Inferior parietal cortex (tissue), 1 donor: ENCODE results near the gene UBR3.
"Not testable (repeated sequence)": the region's sequence is repeated elsewhere in the genome, so short reads cannot be mapped to it uniquely, and the experiment has no call there.

ENCODE experiments used
- DNase-seq: peaks from one replicate; pipeline ENCODE4 v3.0.0-alpha.2; 2016; ENCODE audit errors: extremely low spot score

Gene UBR3

GRCh38 chr2:169824373-169825333 is 2.6 kb upstream of the UBR3 start, which contains the start of gene METTL5:
Gene METTL5, minus strand, starts transcription at chr2:169824905. Its CDS starts 308 bp downstream, at chr2:169824597.
- peak; percentile 83 for DNase-seq

DNA sequence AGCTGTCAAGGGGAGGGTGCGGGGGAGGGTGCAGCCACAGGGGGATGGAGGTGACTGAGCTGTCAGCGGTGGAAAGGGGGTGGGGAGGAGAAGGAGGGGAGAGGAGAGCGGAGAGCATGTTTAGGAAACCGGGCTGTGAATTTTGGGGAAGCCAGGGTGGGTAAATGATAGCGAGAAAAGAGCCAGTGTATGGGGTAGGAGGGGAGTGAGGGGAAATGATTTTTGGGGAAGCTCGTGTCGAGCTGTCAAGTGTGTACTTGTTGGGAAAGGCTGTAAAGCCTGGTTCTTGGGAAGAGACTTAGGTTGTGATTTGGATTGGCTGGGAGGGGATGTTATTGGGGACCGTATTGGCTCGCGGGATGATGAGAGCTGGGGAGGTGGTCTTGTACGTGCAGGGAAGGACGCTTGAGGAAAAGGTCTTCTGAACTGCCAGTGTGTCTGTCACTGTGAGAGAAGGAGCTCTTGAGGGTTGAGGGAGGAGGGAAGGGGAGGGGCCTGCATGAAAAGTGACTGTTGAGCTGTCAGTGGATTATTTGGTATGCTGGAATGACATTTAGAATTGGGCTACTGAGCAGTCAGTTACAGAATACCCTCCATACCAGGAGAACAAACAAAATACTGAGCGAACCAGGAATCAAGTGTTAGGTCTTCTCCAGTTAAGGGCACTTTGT is 1.0 kb downstream of the UBR3 start:
- DNase-seq = peak; percentile 62

DNA sequence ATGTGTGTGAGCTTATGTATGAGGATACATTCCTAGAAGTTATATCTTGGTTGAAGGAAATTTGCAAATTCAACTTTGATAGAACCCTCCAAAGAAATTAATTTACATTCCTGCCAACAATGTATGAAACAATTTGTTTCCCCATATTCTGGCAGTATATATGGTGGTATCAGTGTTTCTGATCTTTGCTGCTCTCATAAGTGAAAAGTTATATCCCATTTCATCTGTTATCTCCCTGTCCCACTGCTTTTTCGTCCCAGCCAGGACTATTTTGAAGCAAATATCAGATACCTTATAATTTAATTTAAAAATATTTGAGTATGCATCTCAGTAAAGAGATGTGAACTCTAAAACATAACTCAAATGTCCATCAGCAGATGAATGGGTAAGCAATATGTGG is 7.1 kb downstream of the UBR3 start:
- no peak for DNase-seq

DNA sequence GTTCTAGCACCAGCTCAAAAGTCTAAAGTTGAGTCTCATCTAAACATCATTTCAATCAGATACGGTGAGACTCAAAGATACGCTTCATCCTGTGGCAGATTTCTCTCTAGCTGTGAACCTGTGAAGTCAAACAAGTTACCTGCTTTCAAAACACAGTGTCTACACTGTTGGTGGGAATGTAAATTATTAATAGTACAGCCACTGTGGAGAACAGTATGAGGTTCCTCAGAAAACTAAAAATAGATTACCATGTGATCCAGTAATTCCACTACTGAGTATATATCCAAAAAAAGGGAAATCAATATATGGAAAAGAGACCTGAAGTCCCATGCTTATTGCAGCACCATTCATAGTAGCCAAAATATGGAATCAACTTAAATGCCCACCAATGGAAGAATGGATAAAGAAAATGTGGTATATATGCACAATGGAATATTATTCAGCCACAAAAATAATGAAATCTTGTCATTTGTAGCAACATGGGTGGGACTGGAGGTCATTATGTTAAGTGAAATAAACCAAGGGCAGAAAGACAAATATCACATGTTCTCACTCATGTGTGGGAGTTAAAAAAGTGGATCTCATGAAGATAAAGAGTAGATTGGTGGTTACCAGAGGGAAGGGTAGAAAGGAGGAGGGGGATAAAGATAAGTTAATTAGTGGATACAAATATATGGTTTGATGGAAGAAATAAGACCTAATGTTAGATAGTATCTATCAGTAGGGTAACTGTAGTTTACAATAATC is 11.7 kb downstream of the UBR3 start:
- DNase-seq = no peak

- peak; percentile 34 for DNase-seq
Measured at GRCh38 chr2:169839954-169840746, 12.9 kb downstream of the UBR3 start.

DNA sequence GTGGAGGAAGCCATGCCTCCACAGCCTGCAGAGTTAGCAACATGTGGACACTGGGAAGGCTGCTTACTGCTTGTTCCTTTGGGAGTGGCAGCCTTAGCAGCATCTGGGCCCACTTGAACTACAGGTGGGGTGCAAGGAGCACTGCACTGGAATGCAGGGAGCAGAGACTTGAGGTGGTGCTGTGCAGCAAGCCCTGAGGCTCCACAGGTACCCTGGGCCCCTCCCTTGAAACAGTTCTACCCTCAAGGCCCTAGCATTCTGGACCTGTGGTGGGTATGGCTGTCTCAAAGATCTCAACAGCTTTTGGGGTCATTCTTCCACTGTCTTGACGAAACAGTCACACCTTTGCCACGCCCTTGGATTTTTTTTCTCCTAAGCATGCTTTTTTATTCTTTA is 13.5 kb downstream of the UBR3 start:
- no peak for DNase-seq

DNA sequence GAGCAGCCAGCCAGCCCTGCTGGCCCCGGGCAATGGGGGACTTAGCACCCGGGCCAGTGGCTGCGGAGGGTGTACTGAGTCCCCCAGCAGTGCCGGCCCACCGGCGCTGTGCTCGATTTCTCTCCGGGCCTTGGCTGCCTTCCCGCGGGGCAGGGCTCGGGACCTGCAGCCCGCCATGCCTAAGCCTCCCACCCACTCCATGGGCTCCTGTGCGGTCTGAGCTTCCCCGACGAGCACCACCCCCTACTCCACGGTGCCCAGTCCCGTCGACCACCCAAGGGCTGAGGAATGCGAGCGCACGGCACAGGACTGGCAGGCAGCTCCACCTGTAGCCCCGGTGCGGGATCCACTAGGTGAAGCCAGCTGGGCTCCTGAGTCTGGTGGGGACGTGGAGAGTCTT is 14.4 kb downstream of the UBR3 start:
- DNase-seq = not testable (repeated sequence)

GRCh38 chr2:169845016-169845415 is 17.8 kb downstream of the UBR3 start:
- no peak for DNase-seq

DNA sequence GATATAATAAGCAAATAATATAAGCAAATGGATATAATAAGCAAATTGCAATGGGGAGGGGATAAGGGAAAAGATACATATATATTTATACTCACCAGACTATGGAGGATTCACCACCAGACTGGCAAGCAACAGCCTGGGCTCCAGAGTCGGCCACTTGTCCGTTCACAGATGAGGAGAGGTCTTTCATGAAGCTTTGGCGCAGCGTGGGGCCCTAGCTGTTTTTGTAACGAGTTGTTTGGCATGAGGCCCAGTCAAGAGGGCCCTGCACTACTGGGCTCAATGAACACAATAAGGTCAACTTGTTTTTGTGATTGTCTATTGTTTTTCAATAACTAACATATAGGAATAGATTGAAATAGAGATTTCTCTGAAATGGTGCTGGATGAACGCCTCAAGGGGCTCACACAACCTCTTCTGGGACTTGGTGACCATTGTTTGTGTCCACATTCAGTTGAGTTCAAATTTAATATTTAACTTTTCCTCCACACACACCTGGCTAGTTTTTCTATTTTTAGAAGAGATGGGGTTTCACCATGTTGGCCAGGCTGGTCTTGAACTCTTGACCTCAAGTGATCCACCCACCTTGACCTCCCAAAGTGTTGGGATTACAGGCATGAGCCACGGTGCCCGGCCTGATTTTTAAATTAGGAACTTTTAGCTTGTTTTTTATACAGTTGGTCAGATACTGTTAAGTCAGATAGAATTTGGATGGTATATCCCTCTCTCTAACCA is 21.9 kb downstream of the UBR3 start:
- DNase-seq = not testable (repeated sequence)

DNA sequence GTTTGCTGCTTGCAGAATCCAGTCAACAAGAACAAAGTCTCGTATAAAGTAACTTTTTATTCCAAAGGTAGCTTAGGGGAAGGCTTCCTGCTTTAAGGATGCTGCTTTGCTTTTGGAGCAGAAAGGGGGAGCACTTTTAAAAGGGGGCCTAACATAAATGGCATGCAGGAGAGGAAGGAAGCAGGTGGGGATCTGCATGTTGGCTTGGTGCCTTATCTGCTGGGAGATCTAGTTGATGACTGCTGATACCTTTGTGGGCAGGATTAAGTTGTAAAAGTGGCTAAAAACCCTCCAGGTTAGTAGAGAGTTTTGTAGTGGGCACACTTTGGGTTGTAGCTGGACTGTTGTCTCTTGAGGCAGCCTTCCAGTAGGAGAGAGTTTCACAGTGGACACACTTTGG is 22.5 kb downstream of the UBR3 start:
- DNase-seq = no peak

DNA sequence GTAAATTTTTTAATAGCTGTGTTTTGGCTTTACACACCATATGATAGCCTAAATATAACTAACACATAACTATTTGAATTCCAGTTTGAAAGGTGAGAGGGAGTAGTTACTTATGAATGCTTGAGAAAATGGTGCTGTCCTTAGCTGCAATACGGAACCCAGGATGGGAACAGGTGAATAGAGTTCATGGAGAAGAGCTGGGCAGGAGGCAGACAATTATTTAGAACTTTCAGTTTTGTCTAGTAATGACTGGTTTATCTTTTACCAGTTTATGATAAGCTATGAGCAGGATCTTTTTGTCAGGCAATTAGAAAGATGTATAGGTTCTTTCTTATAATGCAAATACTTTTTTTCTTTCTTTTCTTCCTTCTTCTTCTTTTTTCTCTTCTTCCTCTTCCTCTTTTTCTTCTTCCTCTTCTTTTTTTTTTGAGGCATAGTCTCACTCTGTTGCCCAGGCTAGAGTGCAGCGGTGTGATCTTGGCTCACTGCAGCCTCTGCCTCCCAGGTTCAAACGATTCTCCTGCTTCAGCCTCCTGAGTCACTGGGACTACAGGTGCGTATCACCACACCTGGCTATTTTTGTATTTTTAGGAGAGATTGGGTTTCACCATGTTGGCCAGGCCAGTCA is 25.9 kb downstream of the UBR3 start:
- DNase-seq = no peak

DNA sequence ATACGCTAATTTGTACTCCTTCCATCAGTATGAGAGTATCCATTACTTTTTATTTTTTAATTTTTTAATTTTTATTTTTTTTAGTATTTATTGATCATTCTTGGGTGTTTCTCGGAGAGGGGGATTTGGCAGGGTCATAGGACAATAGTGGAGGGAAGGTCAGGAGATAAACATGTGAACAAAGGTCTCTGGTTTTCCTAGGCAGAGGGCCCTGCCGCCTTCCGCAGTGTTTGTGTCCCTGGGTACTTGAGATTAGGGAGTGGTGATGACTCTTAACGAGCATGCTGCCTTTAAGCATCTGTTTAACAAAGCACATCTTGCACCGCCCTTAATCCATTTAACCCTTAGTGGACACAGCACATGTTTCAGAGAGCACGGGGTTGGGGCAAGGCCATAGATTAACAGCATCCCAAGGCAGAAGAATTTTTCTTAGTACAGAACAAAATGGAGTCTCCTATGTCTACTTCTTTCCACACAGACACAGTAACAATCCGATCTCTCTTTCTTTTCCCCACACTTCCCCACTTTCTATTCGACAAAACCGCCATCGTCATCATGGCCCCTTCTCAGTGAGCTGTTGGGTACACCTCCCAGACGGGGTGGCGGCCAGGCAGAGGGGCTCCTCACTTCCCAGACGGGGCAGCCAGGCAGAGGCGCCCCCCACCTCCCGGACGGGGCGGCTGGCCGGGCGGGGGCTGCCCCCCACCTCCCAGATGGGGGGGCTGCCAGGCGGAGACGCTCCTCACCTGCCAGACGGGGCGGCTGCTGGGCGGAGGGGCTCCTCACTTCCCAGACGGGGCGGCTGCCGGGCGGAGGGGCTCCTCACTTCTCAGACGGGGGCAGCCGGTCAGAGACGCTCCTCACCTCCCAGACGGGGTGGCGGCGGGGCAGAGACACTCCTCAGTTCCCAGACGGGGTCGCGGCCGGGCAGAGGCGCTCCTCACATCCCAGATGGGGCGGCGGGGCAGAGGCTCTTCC is 28.3 kb downstream of the UBR3 start:
- not testable (repeated sequence) for DNase-seq

GRCh38 chr2:169859423-169859822 is 32.2 kb downstream of the UBR3 start:
- DNase-seq = no peak

GRCh38 chr2:169860149-169860548 is 32.9 kb downstream of the UBR3 start:
- no peak for DNase-seq

- no peak for DNase-seq
Measured at GRCh38 chr2:169862816-169863215, 35.6 kb downstream of the UBR3 start.

DNA sequence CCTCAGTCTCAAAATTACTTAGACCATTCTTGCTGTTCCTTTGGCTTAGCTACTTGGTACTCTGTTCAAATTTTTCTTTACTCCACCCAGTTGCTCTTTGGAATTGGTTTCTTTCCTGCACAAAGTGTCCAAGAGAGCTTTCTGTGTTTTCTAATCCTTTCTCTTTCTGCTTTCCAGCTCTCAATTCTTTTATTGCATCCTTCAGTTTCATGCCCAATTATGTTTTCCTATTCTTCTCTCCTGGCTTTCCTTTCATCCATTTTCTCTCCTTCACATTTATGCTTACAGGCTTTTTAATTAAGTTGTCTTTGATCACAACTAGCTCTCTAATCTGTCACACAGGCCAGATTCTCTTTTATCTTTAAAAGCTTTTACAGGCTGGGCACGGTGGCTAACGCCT is 38.2 kb downstream of the UBR3 start:
- DNase-seq = no peak

GRCh38 chr2:169866230-169866629 is 39.0 kb downstream of the UBR3 start:
- not testable (repeated sequence) for DNase-seq

- DNase-seq = no peak
Measured at GRCh38 chr2:169867579-169867978, 40.3 kb downstream of the UBR3 start.

GRCh38 chr2:169868951-169869350 is 41.7 kb downstream of the UBR3 start:
- no peak for DNase-seq
